NCI-H345 treated with DMSO at 0.1 percent for 48 hours (cell line): ENCODE data around the gene LINC00305.

Experiments
- DNase-seq: peaks from one replicate; lab custom pipeline; 2025; ENCODE audit not compliant: unreplicated experiment; lab: John Stamatoyannopoulos, UW

The LINC00305 gene

GRCh38 chr18:64116571-64117175, 32.2 kb downstream of the LINC00305 start:
- no peak for DNase-seq

GRCh38 chr18:64115881-64116280, 33.0 kb downstream of the LINC00305 start:
- no peak for DNase-seq

GRCh38 chr18:64111950-64112349, 36.9 kb downstream of the LINC00305 start:
- DNase-seq: no peak

GRCh38 chr18:64110692-64111480, 38.0 kb downstream of the LINC00305 start:
- no peak for DNase-seq

- no peak for DNase-seq
Measured at GRCh38 chr18:64103986-64104385, 44.9 kb downstream of the LINC00305 start.

- no peak for DNase-seq
Measured at GRCh38 chr18:64100116-64100922, 48.6 kb downstream of the LINC00305 start.

- DNase-seq: no peak
Measured at GRCh38 chr18:64099244-64099643, 49.6 kb downstream of the LINC00305 start.

- no peak for DNase-seq
Measured at GRCh38 chr18:64097497-64097896, 51.4 kb downstream of the LINC00305 start.

GRCh38 chr18:64095056-64095455, 53.8 kb downstream of the LINC00305 start:
- DNase-seq: no peak

GRCh38 chr18:64094210-64094609, 54.7 kb downstream of the LINC00305 start:
- no peak for DNase-seq

GRCh38 chr18:64091526-64091925, 57.4 kb downstream of the LINC00305 start:
- DNase-seq: no peak

- no peak for DNase-seq
Measured at GRCh38 chr18:64090876-64091275, 58.0 kb downstream of the LINC00305 start.

GRCh38 chr18:64083916-64084315, 65.0 kb downstream of the LINC00305 start:
- DNase-seq: no peak

- DNase-seq: no peak
Measured at GRCh38 chr18:64082513-64082912, 66.4 kb downstream of the LINC00305 start.

GRCh38 chr18:64082054-64082453, 66.8 kb downstream of the LINC00305 start:
- no peak for DNase-seq

- no peak for DNase-seq
Measured at GRCh38 chr18:64073971-64074370, 74.9 kb downstream of the LINC00305 start.

- no peak for DNase-seq
Measured at GRCh38 chr18:64055019-64055418, 93.9 kb downstream of the LINC00305 start.

- DNase-seq: no peak
Measured at GRCh38 chr18:64053246-64053645, 95.6 kb downstream of the LINC00305 start.

- no peak for DNase-seq
Measured at GRCh38 chr18:64052772-64053171, 96.1 kb downstream of the LINC00305 start.

GRCh38 chr18:64044616-64045015, 104.3 kb downstream of the LINC00305 start:
- no peak for DNase-seq

GRCh38 chr18:64042728-64043358, 106.0 kb downstream of the LINC00305 start:
- DNase-seq: no peak
